Neural progenitor cell (in vitro differentiated cells): ENCODE data around the gene GPR158.
A peak's percentile ranks its signal among the peaks of the same experiment; 100 is the strongest.

ENCODE experiments used
- EZH2 ChIP-seq: fragments of 200-600 bp; sonication (generic); IDR thresholded peaks from 2 replicates; pipeline ENCODE4 v1.6.1; 2017; ENCODE audit warnings: antibody characterized with exemption, mild to moderate bottlenecking, moderate library complexity
- EZH2phosphoT487 ChIP-seq: fragments of 200-600 bp; sonication (generic); IDR thresholded peaks from 2 replicates; pipeline ENCODE4 v1.6.1; 2017; ENCODE audit warnings: antibody characterized with exemption
- TF ChIP-seq, protein P1 (sequence below): fragments of 200-600 bp; sonication (generic); IDR thresholded peaks from 2 replicates; pipeline ENCODE4 v1.5.1; 2017; ENCODE audit warnings: antibody characterized with exemption, mild to moderate bottlenecking

DNA sequence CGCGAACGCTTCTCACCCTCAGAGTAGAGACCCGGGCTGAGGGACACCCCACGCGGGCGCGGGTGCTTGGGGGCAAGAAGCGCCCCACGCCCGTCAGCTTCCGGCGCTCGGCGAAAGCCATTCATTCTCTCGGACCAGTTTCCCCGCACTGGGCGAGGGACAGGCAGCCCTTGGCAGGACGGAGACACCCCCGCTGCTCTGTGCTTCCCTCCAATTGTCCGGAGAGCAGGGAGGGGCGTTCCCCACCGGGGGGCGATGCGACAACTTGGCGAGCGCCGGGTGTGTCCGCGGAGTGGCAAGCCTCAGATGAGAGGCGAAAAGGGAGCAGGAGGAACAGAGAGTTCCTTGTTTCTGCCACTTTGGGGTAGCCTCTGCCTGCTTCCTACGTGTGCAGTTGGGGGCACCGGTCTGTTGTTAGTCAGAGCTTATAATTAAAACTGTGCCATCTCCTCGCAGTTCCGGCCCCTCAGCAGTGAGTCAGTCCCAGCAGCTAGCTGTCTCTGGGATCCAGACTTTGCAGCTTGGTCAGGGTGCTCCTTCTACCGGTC, 1.7 kb downstream of the GPR158 start:
- TF ChIP-seq, protein P1, sequence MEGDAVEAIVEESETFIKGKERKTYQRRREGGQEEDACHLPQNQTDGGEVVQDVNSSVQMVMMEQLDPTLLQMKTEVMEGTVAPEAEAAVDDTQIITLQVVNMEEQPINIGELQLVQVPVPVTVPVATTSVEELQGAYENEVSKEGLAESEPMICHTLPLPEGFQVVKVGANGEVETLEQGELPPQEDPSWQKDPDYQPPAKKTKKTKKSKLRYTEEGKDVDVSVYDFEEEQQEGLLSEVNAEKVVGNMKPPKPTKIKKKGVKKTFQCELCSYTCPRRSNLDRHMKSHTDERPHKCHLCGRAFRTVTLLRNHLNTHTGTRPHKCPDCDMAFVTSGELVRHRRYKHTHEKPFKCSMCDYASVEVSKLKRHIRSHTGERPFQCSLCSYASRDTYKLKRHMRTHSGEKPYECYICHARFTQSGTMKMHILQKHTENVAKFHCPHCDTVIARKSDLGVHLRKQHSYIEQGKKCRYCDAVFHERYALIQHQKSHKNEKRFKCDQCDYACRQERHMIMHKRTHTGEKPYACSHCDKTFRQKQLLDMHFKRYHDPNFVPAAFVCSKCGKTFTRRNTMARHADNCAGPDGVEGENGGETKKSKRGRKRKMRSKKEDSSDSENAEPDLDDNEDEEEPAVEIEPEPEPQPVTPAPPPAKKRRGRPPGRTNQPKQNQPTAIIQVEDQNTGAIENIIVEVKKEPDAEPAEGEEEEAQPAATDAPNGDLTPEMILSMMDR: peak; percentile 6
- peak; percentile 60 for TF ChIP-seq EZH2
- no peak for TF ChIP-seq EZH2phosphoT487
